ENCODE measurements around the gene FAM90A26.
"Not testable (repeated sequence)": the region's sequence is repeated elsewhere in the genome, so short reads cannot be mapped to it uniquely, and the experiment has no call there.

DNA sequence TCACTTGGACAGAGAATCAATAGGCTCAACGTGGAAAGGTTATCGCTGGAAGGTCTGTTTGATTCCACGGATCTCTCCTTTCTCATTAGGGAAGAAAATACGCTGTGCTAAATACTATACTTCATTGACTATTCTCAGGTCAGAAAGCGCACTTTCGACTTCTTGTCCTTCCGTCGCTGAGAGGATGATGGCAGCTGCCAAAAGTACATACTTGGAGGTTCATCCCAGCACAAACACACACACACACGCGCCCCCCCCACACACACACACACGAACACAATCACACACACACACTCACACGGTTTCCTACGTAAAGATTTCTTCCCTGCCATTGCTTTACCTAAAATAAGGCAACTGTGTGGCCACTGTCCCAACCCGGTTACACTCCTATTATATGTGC, 44.5 kb downstream of the FAM90A26 start:
- TF ChIP-seq, protein P1, sequence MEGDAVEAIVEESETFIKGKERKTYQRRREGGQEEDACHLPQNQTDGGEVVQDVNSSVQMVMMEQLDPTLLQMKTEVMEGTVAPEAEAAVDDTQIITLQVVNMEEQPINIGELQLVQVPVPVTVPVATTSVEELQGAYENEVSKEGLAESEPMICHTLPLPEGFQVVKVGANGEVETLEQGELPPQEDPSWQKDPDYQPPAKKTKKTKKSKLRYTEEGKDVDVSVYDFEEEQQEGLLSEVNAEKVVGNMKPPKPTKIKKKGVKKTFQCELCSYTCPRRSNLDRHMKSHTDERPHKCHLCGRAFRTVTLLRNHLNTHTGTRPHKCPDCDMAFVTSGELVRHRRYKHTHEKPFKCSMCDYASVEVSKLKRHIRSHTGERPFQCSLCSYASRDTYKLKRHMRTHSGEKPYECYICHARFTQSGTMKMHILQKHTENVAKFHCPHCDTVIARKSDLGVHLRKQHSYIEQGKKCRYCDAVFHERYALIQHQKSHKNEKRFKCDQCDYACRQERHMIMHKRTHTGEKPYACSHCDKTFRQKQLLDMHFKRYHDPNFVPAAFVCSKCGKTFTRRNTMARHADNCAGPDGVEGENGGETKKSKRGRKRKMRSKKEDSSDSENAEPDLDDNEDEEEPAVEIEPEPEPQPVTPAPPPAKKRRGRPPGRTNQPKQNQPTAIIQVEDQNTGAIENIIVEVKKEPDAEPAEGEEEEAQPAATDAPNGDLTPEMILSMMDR (conservative IDR thresholded peaks at IDR 0.05; ENCODE audit: low read depth, low read length), result not testable (repeated sequence)
- not testable (repeated sequence) for TF ChIP-seq POLR2A, SMC3 (IDR thresholded peaks at IDR 0.05; ENCODE audit: low read depth, low read length)
- TF ChIP-seq, protein P2, sequence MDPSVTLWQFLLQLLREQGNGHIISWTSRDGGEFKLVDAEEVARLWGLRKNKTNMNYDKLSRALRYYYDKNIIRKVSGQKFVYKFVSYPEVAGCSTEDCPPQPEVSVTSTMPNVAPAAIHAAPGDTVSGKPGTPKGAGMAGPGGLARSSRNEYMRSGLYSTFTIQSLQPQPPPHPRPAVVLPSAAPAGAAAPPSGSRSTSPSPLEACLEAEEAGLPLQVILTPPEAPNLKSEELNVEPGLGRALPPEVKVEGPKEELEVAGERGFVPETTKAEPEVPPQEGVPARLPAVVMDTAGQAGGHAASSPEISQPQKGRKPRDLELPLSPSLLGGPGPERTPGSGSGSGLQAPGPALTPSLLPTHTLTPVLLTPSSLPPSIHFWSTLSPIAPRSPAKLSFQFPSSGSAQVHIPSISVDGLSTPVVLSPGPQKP (IDR thresholded peaks at IDR 0.05; ENCODE audit: borderline replicate concordance, low read depth, low read length), result not testable (repeated sequence)

Measured in IMR-90 (cell line).